Cardiac fibroblast (primary cell): ENCODE data around the gene TDG.
A peak's percentile ranks its signal among the peaks of the same experiment; 100 is the strongest.
"Not testable (repeated sequence)": the region's sequence is repeated elsewhere in the genome, so short reads cannot be mapped to it uniquely, and the experiment has no call there.

Experiments
- DNase-seq, 2 donors: peaks; one replicate each; pipeline versions ENCODE4 v3.0.0 to v3.0.0-alpha.2; 2010; ENCODE audit warnings: low read depth in 2 of 2
- H3K4me3 ChIP-seq, 2 donors: replicated peaks in 1 of 2; 1 replicate in 1 of 2; 2 replicates in 1 of 2; pipeline ENCODE4 v1.5.1; 2011; ENCODE audit warnings: low read depth in 2 of 2, low read length in 2 of 2, mild to moderate bottlenecking in 2 of 2, moderate library complexity in 1 of 2
- CTCF ChIP-seq: IDR thresholded peaks from one replicate; pipeline ENCODE4 v1.5.1; 2011; ENCODE audit warnings: low read depth, mild to moderate bottlenecking, low read length, inconsistent platforms

TDG gene

DNA sequence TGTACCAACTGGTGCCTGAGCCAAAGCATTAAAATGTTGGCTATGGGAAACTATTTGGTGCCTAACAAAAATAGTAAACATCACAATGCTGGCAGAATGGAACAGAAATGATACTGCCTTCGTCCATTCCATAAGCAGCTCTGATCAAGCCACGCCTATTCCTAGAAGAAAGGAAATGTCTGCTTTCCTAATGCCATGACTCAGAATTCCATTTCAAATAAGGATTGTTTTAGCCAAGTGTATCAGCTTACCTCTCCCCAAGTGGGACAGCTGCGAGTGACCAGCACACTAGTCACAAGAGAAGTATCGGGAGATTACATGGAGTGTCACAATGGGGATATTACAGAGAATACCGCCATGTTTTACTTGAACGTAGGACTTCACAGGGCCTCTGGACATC is 45.6 kb downstream of the TDG start:
- H3K4me3 ChIP-seq: no peak overlapping the region
- no peak for TF ChIP-seq CTCF
- DNase-seq: peak; percentile 90 to 97

DNA sequence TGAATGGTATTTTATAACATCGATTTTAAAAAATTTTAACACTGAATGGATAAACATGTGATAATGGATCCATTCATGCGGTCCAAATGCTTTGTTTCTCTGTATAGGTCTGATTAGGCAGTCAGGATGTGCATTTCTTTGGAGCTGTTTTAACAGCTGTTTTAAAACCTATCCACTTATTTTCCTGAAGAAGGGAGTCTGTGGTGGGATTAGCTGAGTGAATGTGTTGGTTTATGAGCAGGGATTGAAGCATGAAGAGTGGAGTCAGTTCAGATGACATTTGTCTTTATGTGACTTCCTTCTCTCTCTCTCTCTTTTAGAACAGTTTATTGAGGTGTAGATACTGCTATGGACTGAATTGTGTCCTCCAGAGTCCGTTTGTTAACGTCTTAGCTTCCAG is 46.7 kb downstream of the TDG start:
- H3K4me3 ChIP-seq: no peak overlapping the region
- no peak for DNase-seq
- TF ChIP-seq CTCF: no peak

DNA sequence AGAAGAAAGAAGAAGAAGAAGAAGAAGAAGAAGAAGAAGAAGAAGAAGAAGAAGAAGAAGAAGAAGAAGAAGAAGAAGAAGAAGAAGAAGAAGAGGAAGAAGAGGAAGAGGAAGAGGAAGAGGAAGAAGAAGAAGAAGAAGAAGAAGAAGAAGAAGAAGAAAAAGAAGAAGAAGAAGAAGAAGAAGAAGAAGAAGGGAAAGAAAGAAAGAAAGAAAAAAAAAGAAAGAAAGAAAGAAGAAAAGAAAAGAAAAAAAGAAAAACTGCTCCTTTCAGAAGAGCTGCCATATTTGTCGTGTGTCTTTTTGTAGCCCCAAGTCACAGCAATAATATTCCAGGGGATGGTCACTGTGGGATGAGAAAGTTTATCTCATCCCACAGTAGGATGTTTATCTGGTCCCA is 56.2 kb downstream of the TDG start:
- not testable (repeated sequence) for H3K4me3 ChIP-seq, DNase-seq

GRCh38 chr12:104022786-104023185 is 57.1 kb downstream of the TDG start:
- peak in 1 of 2 donors; percentile 73 for DNase-seq
- H3K4me3 ChIP-seq: no peak overlapping the region
- TF ChIP-seq CTCF: no peak

DNA sequence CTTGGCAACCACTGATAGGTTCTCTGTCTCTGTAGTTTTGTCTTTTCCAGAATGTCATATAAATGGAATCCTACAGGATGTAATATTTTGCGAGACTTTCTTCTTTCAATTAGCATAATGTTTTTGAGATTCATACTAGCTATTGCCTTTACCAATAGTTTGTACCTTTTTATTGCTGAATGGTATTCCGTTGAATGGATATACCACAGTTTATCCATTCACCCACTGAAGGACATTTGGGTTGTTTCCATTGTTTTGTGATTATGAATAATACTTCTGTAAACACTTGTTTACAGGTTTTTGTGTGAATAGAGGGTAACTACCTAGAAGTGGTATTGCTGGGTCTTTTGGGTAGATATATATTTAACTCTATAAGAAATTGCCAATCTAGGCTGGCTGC is 58.0 kb downstream of the TDG start:
- no peak for DNase-seq
- no peak overlapping the region for H3K4me3 ChIP-seq
- TF ChIP-seq CTCF: no peak

DNA sequence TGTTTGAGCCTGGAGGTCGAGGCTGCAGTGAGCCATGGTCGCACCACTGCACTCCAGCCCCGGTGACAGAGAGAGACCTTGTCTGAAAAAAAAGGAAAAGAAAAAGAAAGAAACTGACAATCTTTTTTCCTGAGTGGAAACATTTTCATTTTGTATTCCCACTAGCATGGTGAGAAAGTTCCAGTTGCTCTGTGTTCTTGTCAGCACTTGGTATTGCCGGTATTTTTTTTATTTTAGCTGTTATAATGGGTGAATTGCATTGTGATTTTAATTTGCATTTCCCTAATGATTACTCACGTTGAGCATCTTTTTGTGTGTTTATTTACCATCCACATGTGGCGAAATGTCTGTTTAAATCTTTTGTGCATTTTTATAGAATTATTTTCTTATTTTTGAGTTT is 58.7 kb downstream of the TDG start:
- no peak for DNase-seq
- no peak overlapping the region for H3K4me3 ChIP-seq
- TF ChIP-seq CTCF: no peak

GRCh38 chr12:104025771-104026170 is 60.1 kb downstream of the TDG start:
- no peak for DNase-seq
- no peak for TF ChIP-seq CTCF
- H3K4me3 ChIP-seq: no peak overlapping the region
